Neural progenitor cell (in vitro differentiated cells): Measurements from ENCODE around the gene SLFN12L.

Source experiments
- EZH2 ChIP-seq: fragments of 200-600 bp; sonication (generic); IDR thresholded peaks from 2 replicates; pipeline ENCODE4 v1.6.1; 2017; ENCODE audit warnings: antibody characterized with exemption, mild to moderate bottlenecking, moderate library complexity
- EZH2phosphoT487 ChIP-seq: fragments of 200-600 bp; sonication (generic); IDR thresholded peaks from 2 replicates; pipeline ENCODE4 v1.6.1; 2017; ENCODE audit warnings: antibody characterized with exemption

DNA sequence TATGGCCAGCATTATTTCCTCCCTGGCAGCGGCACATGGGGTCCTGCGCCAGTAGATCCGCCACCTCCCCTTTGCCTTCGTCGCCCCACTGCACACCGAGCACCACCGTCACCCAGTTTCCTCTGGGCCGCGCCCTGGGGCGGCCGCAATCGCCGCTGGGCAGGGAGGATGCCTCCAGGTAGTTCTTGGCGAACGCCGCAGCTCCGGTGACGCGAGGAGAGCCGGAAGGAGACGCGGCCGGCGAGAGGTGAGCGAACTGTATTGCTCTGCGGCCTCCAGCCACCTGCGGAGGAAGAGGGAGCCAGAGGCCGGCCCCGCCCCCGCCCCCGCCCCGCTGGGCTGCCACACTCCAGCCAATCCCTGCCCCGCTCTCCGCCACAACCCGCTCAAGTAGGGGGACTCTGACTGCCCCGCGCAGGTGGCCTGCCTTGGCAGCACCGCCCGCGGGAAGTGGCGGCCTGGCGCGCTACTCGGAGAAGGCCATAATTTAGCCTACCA is 77.1 kb downstream of the SLFN12L start:
- TF ChIP-seq EZH2 = peak; percentile 63
- no peak for TF ChIP-seq EZH2phosphoT487
